ELF-1 (cell line): ENCODE measurements around the gene FEN1.

ENCODE experiments used
- DNase-seq: peaks from one replicate; pipeline ENCODE4 v3.0.0-alpha.2; 2016; ENCODE audit warnings: low read depth, low spot score

FEN1 gene

GRCh38 chr11:61792310-61793082, at the start of gene FEN1, which contains the start of gene TMEM258:
FEN1 (plus strand) TSS chr11:61792911; CDS start chr11:61795362, 2,451 bp downstream.
TMEM258 (minus strand) TSS chr11:61792599; CDS start chr11:61792558, 41 bp downstream.
- DNase-seq: peak; percentile 96

- peak; percentile 54 for DNase-seq
These were observed 49.1 kb upstream of the FEN1 start for GRCh38 chr11:61743486-61744095.

GRCh38 chr11:61744181-61744580, 48.5 kb upstream of the FEN1 start:
- no peak for DNase-seq

GRCh38 chr11:61744609-61745156, 48.0 kb upstream of the FEN1 start:
- DNase-seq: no peak

GRCh38 chr11:61745781-61746441, 46.8 kb upstream of the FEN1 start:
- DNase-seq: no peak

- DNase-seq: no peak
These were observed 46.1 kb upstream of the FEN1 start for GRCh38 chr11:61746442-61747191.

- peak; percentile 90 for DNase-seq
These were observed 45.3 kb upstream of the FEN1 start for GRCh38 chr11:61747192-61747966.

- no peak for DNase-seq
These were observed 44.8 kb upstream of the FEN1 start for GRCh38 chr11:61747967-61748285.

- peak; percentile 46 for DNase-seq
These were observed 43.0 kb upstream of the FEN1 start for GRCh38 chr11:61749591-61750217.

- DNase-seq: no peak
These were observed 42.0 kb upstream of the FEN1 start for GRCh38 chr11:61750631-61751273.

- no peak for DNase-seq
These were observed 41.3 kb upstream of the FEN1 start for GRCh38 chr11:61751384-61751783.

- DNase-seq: no peak
These were observed 40.4 kb upstream of the FEN1 start, which contains the start of gene MYRF for GRCh38 chr11:61752117-61752924. MYRF (plus strand) TSS chr11:61752636; CDS start chr11:61752745, 109 bp downstream.

- DNase-seq: no peak
These were observed 39.7 kb upstream of the FEN1 start for GRCh38 chr11:61752925-61753521.

GRCh38 chr11:61753672-61754071, 39.0 kb upstream of the FEN1 start:
- no peak for DNase-seq

GRCh38 chr11:61754534-61755482, 37.9 kb upstream of the FEN1 start:
- peak; percentile 75 for DNase-seq

- no peak for DNase-seq
These were observed 36.6 kb upstream of the FEN1 start for GRCh38 chr11:61756147-61756451.

- no peak for DNase-seq
These were observed 36.1 kb upstream of the FEN1 start for GRCh38 chr11:61756452-61757212.
